Activated CD8-positive, alpha-beta memory T cell treated with anti-CD3 and anti-CD28 coated beads for 4 hours (primary cell): Measurements from ENCODE around the gene TMEM30A.

Source experiments
- DNase-seq, 2 donors: peaks; one replicate each; pipeline ENCODE4 v3.0.0-alpha.2; 2020; ENCODE audit warnings: low read depth in 2 of 2

The TMEM30A gene

DNA sequence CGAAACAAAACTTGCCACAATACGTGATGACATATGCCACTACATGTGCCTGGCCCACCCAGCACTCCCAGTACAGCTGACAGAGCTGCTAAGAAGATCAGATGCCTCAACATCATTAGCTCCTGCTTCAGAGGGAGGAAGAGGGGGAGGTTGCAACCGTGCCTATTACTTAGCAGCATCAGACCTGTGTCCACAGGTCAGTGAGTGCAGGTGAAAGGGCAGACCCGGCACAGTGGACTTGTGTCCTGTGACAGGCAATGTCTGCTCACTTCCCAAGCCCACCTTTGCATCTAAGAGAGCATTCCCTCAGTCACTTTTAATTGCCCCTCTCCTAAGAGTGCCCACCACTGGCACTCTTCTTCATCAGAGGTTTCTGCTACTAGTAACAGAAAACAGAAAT is 69.3 kb downstream of the TMEM30A start:
- no peak for DNase-seq

DNA sequence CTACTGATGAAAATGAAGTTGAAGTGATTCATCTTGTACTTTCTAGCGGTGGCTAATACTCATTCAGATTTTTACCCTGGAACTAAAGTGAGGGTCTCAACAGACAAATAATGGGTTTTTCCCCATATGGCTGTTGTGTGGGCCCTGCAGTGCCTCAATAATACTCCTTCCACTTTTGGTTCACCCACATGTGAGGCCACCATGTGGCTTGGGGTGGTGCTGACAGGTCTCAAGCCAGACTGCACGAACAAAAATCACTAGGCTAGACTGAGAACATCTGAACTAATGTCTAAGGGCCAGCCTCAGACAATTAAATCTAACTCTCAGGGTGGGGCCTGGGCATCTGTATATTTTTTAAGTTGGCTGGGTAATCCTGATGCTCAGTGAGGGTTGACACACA is 70.9 kb downstream of the TMEM30A start:
- DNase-seq: no peak

DNA sequence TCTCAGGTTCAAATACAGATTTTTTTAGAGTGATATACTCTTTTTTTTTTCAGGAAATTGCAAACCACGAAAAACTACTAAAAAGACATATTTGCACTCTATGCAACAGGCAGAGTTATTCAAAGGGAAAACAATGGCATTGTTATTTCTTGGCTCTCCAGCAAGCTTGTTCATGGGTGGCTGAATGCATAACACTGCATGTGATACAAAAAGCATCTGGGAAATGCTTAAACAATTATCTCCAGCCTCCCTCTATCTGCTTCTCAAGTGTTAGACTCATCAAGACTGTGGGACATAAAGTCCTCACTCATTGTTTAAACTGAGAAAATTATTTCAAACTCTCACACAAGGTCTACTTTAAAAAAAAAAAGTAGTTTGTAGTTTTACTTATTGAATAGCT is 71.5 kb downstream of the TMEM30A start:
- no peak for DNase-seq

DNA sequence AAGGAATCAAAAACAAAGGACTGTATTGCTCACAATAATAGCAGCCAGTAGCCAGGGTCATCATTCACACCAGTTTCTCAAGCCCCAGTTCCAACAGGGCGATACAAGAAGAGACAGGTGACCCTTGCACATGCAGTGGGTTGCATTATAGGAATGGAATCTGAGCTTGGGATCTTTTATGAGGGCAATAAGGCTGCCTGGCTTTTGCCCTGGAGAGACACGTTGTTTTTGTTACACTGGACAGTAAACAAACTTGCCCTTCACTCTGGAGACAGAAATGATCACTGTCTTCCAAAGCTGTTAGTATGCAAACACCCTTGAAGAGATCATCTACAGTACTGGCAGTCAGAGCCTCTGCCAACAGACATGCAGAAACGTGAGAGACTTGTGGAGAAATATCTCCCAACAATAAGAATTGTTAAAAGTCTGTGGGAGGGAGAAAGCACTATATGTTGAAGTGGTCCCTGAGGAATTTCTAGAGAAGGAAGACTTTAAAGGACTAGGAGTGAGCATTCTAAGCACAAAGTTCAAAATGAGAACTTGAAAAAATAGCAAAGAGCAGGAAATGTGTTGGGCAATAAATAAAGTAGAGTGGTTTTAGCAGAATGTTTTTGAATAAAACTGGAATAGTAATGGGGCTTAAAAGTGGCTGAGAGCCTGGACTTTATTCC is 72.5 kb downstream of the TMEM30A start:
- no peak for DNase-seq

DNA sequence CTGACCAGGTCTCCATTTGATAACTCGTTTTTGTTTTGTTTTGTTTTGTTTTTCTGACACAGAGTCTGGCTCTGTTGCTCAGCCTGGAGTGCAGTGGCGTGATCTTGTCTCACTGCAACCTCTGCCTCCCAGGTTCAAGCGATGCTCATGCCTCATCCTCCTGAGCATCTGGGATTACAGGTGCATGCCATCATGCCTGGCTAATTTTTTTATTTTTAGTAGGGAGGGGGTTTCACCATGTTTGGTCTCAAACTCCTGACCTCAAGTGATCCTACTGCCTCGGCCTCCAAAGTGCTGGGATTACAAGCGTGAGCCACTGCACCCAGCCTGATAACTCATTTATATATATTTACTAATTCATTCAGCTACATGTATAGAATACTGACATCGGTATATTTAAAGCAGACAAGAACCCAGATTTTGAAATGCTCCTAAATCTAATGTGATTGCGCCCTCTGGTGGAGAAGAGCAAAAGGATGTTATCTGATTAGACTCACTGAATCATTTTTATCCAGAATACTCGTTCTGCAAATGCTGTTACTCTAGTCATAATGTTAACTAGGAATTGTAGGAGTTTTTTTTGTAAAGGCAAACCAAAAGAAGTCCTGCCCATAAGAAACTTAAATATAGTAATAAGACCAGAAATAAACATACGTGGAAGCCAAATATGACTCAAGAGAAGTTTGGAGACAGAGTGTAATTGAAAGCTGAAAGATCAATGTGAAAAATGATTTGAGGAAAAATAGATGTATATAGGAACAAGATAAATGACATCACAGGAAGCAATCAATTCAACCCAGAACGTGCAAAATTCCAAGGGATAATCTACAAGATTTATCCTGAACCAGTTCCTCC is 73.5 kb downstream of the TMEM30A start:
- DNase-seq: peak in 1 of 2 donors; percentile 33

DNA sequence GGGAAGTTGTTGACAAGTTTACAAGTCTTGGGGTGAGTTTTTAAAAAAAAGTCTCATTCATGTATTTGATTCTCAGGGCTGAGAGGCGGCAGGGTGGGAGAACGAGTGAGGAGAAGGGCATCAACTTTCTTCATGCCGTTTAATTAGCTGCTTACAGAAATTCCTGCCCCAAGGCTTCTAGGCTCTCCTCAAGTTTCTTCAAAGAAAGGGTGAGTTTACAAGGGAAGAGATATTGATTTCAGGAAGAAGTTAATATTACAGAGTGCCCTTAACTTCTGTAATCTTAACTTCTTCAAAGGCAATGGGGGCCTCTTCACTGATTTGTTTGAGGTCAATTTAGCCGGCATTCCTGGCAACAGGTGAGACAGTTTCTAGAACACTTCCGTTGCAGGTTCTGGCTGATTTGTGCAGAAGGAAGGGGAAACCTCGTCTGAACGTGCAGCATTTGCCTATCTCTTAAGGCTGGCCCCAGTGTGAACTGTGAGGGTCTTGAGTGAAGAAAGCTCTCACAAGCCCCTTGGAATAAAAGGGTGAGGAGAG is 75.3 kb downstream of the TMEM30A start:
- no peak for DNase-seq

DNA sequence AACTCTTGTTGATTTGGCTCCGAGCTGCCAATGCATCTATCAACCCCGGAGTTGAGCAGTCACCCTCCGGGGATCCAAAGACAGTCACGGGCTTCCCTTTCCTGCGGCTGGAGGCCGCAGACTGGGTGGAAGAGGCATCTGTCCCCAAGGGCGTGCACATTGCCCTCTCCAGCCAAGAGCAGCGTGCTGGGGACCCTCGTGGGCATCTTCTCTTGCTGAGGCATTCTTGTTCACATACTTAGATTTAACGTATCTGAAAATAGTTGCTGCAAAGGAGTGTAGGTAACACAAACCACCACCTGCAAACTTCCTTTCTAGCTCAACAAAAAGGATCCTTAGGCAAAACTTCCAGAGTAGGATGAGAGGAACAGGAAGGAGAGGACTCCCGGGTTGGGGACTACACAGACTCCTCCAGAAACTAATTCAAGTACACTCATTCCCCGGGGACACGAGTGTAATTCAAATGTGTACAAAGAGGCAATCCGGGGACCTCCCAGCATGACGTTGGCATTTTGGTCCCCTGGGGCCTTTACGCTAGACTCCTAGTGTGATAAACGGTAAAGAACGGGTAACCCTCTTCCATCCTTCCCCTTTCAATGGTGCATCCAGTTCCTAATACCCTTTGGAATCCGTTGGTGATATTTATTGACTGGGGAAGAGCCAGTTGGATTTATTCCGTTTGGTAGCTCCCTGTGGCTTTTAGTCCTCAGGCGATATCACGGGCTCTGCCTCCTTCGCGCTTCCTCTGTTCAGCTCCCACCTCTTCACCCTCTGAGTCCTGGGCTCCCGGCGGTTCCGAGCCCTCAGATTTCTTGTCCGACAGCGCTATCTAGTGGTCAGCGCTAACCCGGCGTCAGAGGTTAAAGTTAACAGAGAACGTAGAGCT is 76.1 kb downstream of the TMEM30A start:
- DNase-seq: peak; percentile 59 to 62

DNA sequence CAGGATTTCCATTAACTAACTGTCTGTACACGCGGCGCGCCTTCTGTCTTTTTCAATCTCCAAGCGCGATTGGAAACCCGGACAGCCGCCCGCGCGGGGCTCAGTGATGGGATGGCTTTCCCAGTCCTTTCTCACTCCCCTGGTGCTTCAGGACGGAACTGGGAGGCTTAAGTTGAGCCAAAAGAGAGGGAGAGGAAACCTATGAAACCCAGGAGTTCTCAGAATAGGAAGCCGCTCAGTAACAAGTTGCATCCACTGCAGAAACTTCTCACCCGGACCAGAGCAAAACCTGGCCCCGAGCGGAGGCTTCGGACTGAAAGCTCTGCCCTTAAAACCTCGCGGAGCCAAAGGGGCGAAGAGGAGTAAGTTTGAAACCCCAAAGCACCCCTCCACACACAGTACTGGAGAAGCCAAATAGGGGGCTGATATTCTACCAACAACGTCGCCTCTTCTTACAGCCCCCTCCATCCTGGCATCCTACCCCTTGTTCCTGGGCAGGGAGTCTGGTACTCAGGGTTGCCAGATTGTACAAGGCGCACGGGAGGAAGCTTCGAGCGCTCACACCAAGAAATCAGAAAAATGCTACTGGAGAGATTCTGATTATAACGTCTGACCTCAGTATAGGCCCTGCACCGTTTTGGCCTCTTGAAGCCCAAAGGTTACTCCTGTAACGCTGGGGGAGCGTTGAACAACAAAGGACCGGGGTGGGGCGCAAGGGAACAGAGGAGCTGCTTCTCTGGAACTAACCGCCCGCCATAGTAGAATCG is 77.8 kb downstream of the TMEM30A start:
- DNase-seq: no peak

DNA sequence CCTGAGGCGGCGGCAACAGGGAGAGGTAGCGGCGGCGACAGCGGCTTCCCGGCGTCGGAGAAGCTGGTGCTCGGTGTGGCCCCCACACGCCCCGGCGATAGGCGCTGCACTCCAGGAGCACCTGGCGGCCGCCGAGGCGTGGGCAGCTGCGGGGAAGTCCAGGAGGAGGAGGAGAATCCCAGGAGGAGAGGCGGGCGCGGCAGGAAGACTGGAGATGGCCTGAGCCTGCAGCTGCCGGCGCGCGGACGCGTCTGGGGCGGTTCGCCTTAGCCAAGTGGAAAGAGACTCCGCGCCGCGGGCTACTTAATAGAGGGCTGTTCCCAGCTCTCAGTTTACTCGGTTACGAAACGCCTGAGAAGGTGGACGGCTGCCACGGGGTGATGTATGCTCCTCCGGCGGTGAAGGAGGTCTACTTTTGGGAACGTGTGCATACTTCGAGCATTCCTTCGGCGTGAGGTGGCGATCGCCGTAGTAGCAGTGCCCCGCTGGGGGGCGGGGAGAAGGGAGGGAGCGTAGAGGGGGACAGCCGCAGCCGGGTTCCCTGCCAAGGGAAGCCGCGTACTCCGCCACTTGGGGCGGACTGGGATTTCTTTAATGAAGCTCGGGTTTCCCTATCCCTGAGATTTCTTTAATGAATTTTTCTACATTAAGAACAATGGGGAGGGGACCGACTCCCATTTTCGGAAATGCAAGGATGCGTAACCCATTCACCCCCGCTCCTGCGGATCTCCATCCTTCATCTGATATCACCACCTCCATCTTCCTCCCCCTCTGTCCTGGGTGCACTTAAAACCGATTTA is 78.6 kb downstream of the TMEM30A start, which contains the start of gene COL12A1:
TSS of gene COL12A1 (minus strand) at position 278 of the 800 bp plus-strand sequence. CDS start 3,261 bp downstream, outside the sequence.
- DNase-seq: no peak

DNA sequence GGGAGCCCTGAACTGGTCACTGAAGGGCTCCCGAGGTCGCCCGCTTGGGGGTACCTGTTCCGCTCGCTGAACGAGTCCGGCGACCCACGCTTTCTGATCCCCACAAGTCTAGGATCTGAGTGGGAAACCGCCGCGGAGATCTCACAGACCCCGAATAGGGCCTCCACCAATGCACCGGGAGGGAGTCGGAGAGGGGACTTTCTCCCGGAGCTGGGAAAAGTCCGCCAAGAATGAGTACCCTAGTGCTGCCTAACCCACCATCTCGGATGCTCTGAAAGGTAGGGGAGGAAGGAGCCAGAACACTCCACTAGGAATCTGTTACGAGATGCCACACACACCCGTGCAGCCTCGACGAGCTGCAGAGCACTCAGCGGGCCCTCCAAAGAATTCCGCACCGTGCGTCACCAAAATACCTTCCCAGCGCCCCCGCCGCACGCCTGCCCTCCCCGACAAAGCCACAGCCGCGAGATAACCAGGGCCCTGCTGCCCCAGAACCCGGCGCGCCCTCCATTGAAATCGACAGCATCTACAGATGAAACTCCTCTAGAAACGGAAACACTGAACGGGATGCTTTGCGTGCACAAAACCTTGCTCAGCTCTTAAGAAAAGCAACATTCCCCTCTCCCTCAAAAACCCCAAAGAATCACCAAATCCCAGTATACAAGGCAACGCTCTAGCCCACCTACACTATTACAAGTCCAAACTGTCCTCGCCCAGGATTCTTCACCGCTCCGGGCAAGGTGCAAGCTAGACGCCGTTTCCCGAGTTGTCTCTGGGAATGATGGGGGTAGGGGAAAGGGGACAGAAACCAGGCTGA is 79.4 kb downstream of the TMEM30A start:
- DNase-seq: no peak

DNA sequence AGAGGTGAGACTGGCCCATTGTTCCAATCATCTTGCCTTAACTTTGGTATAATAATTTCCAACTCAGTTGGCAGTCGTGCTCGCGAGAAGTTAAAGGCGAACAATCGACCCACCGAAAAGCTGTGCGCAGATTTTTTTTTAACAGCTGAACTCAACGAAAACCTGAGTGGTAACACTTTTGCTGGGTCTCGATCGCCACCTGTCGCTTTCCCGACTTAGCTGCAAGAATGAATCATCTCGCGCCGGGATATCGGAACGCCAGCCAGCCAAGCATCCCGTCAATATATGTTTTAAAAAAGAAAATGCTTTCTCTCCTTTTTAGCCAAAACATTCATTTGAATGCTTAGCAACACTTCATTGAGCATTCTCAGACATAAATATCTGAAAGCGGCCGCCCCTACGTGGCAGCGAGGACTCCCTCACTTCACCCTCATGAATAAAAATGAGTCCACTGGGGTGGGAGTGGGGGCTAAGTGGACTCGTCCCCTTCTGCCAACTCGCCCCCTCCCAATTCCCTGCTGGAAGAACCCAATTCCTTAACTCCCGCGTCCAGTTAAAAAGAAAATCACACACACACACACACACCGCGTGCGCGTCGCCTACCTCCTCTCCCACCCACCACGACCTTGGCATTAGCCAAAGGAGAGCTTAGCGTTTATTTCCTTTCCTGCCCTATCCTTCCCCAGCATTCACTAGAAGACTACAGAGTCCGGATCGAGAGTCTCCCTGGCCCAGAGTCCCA is 80.2 kb downstream of the TMEM30A start:
- DNase-seq: no peak

DNA sequence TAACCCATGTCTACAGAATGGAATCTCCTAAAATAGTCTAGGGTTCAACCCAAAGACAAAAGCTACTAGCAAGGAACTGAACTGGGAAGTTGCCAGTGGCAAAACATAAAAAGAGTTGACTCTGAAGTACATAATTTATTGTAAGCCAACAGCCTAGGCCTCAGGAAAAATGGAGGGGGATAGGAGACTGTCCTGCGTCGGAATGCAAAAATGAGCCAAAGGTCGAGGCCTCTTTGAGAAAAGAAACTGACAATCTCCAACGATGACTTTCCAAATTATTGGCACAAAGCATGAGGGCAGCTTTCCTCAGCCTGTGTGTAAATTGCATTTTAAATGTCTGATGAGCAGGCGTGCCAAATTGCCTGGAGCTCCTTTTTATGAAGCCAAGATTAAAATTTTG is 80.9 kb downstream of the TMEM30A start:
- DNase-seq: no peak
